SK-N-MC (cell line): ENCODE data around the gene BAHCC1.

Experiments
- EZH2 ChIP-seq: fragments of 200-600 bp; sonication (generic); IDR thresholded peaks from one replicate; pipeline ENCODE4 v1.6.1; 2017; ENCODE audit warnings: antibody characterized with exemption
- POLR2AphosphoS5 ChIP-seq: IDR thresholded peaks from 2 replicates; pipeline ENCODE4 v1.6.1; 2012; ENCODE audit warnings: mild to moderate bottlenecking, low read depth, low read length, borderline replicate concordance

GRCh38 chr17:81349397-81350319, 45.6 kb upstream of the BAHCC1 start:
- no peak for TF ChIP-seq POLR2AphosphoS5
- TF ChIP-seq EZH2 = no peak
